ENCODE data around the gene USP46. TPM values are rescaled to one million over a fixed set of nuclear protein-coding genes. Genes with fewer than 3 reads are reported as not detected.

The USP46 gene
- total and polyA plus RNA-seq, 2 of the 13 experiments (the other 11 are each of a cell fraction or from before 2014, with no cell fraction given) = 4.7 to 17.4 TPM

DNA sequence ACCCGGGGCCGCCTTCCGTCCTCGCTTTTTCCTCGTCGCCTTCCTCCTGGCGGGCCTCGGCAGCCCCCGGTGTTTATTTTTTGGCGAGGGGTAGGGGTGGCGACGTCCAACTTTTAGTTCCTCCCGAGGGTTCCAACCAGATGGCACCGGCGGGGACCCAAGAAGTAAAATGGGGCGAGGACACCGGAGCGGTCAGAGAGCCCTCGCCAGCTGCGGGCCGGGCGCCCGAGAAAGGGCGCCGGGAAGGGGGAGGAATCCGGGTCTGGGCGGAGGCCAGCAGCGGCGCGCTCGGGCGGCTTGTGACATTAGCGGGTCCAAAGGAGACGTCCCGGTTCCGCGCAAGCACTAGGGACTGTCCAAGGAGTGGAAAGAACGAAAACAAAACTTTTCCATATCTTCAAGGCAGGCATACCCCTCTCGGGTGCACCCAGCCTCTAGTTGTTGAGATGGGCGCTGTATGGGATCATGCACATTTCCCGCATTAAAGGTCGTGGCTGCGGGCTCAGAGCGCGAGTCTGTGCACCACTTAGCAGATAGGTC lies 691 bp upstream of the USP46 start (continued):
- no peak for TF ChIP-seq ZNF558 (CRISPR knock-in tag; IDR thresholded peaks at IDR 0.05; ENCODE audit: borderline replicate concordance)
- no peak for TF ChIP-seq HDAC1 (CRISPR knock-in tag; IDR thresholded peaks at IDR 0.05)
- TF ChIP-seq ZNF607 (CRISPR knock-in tag; IDR thresholded peaks at IDR 0.05; ENCODE audit: borderline replicate concordance) = no peak
- no peak for TF ChIP-seq FOSL1 (CRISPR knock-in tag; IDR thresholded peaks at IDR 0.05; ENCODE audit: borderline replicate concordance)
- peak; percentile 67 for TF ChIP-seq ASH2L (IDR thresholded peaks at IDR 0.05; ENCODE audit: insufficient read length, low read depth, low read length)
- no peak for TF ChIP-seq ZNF713 (CRISPR knock-in tag; IDR thresholded peaks at IDR 0.05)
- TF ChIP-seq PHF8 (CRISPR knock-in tag; IDR thresholded peaks at IDR 0.05) = peak; percentile 7; the same call in 1 of the 2 replicates
- TF ChIP-seq RORA (CRISPR knock-in tag; IDR thresholded peaks at IDR 0.05) = no peak
- TF ChIP-seq SNAPC2 (CRISPR knock-in tag; IDR thresholded peaks at IDR 0.05) = no peak
- TF ChIP-seq, protein P1, sequence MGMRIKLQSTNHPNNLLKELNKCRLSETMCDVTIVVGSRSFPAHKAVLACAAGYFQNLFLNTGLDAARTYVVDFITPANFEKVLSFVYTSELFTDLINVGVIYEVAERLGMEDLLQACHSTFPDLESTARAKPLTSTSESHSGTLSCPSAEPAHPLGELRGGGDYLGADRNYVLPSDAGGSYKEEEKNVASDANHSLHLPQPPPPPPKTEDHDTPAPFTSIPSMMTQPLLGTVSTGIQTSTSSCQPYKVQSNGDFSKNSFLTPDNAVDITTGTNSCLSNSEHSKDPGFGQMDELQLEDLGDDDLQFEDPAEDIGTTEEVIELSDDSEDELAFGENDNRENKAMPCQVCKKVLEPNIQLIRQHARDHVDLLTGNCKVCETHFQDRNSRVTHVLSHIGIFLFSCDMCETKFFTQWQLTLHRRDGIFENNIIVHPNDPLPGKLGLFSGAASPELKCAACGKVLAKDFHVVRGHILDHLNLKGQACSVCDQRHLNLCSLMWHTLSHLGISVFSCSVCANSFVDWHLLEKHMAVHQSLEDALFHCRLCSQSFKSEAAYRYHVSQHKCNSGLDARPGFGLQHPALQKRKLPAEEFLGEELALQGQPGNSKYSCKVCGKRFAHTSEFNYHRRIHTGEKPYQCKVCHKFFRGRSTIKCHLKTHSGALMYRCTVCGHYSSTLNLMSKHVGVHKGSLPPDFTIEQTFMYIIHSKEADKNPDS (CRISPR knock-in tag; IDR thresholded peaks at IDR 0.05) = no peak
- TF ChIP-seq ZBTB38 (CRISPR knock-in tag; IDR thresholded peaks at IDR 0.05) = 0 out of 2 replicates have a peak, but pooled peaks have one; percentile 7
- no peak for TF ChIP-seq SRSF9 (IDR thresholded peaks at IDR 0.05; ENCODE audit: borderline replicate concordance, insufficient read depth, low read depth, low read length, poor library complexity, severe bottlenecking)
- TF ChIP-seq STAT5B (CRISPR knock-in tag; IDR thresholded peaks at IDR 0.05) = no peak
- TF ChIP-seq, protein P2, sequence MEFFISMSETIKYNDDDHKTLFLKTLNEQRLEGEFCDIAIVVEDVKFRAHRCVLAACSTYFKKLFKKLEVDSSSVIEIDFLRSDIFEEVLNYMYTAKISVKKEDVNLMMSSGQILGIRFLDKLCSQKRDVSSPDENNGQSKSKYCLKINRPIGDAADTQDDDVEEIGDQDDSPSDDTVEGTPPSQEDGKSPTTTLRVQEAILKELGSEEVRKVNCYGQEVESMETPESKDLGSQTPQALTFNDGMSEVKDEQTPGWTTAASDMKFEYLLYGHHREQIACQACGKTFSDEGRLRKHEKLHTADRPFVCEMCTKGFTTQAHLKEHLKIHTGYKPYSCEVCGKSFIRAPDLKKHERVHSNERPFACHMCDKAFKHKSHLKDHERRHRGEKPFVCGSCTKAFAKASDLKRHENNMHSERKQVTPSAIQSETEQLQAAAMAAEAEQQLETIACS (CRISPR knock-in tag; IDR thresholded peaks at IDR 0.05) = no peak
- no peak for TF ChIP-seq MZF1 (CRISPR knock-in tag; IDR thresholded peaks at IDR 0.05; ENCODE audit: borderline replicate concordance)
- TF ChIP-seq, protein P3, sequence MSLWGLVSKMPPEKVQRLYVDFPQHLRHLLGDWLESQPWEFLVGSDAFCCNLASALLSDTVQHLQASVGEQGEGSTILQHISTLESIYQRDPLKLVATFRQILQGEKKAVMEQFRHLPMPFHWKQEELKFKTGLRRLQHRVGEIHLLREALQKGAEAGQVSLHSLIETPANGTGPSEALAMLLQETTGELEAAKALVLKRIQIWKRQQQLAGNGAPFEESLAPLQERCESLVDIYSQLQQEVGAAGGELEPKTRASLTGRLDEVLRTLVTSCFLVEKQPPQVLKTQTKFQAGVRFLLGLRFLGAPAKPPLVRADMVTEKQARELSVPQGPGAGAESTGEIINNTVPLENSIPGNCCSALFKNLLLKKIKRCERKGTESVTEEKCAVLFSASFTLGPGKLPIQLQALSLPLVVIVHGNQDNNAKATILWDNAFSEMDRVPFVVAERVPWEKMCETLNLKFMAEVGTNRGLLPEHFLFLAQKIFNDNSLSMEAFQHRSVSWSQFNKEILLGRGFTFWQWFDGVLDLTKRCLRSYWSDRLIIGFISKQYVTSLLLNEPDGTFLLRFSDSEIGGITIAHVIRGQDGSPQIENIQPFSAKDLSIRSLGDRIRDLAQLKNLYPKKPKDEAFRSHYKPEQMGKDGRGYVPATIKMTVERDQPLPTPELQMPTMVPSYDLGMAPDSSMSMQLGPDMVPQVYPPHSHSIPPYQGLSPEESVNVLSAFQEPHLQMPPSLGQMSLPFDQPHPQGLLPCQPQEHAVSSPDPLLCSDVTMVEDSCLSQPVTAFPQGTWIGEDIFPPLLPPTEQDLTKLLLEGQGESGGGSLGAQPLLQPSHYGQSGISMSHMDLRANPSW (CRISPR knock-in tag; IDR thresholded peaks at IDR 0.05; ENCODE audit: borderline replicate concordance) = no peak
- TF ChIP-seq, protein P4, sequence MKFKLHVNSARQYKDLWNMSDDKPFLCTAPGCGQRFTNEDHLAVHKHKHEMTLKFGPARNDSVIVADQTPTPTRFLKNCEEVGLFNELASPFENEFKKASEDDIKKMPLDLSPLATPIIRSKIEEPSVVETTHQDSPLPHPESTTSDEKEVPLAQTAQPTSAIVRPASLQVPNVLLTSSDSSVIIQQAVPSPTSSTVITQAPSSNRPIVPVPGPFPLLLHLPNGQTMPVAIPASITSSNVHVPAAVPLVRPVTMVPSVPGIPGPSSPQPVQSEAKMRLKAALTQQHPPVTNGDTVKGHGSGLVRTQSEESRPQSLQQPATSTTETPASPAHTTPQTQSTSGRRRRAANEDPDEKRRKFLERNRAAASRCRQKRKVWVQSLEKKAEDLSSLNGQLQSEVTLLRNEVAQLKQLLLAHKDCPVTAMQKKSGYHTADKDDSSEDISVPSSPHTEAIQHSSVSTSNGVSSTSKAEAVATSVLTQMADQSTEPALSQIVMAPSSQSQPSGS (CRISPR knock-in tag; IDR thresholded peaks at IDR 0.05) = no peak
- no peak for TF ChIP-seq ZNF670 (CRISPR knock-in tag; IDR thresholded peaks at IDR 0.05; ENCODE audit: borderline replicate concordance)
- TF ChIP-seq, protein P5, sequence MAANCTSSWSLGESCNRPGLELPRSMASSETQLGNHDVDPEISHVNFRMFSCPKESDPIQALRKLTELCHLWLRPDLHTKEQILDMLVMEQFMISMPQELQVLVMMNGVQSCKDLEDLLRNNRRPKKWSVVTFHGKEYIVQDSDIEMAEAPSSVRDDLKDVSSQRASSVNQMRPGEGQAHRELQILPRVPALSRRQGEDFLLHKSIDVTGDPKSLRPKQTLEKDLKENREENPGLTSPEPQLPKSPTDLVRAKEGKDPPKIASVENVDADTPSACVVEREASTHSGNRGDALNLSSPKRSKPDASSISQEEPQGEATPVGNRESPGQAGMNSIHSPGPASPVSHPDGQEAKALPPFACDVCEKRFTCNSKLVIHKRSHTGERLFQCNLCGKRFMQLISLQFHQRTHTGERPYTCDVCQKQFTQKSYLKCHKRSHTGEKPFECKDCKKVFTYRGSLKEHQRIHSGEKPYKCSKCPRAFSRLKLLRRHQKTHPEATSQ (CRISPR knock-in tag; IDR thresholded peaks at IDR 0.05; ENCODE audit: borderline replicate concordance) = no peak
- no peak for TF ChIP-seq MBNL3 (CRISPR knock-in tag; conservative IDR thresholded peaks at IDR 0.05)
- TF ChIP-seq ZNF337 (CRISPR knock-in tag; IDR thresholded peaks at IDR 0.05; ENCODE audit: borderline replicate concordance, low read depth) = no peak

Data from HepG2 (cell line).